ENCODE data around the gene WASF3.

The WASF3 gene

GRCh38 chr13:26673890-26674289, 116.4 kb downstream of the WASF3 start:
- H3K27me3 ChIP-seq (ENCODE audit: control insufficient read depth in 1 of 2, insufficient read depth in 2 of 2, low read length in 2 of 2): no peaks in the 10 kb centered on the region
- H3K4me3 ChIP-seq (ENCODE audit: low read depth in 1 of 2, low read length in 2 of 2): no peak overlapping the region
- H3K36me3 ChIP-seq (ENCODE audit: insufficient read depth, low read length): no peaks in the 10 kb centered on the region
- H3K4me1 ChIP-seq (ENCODE audit: insufficient read depth, low read length): no peaks in the 10 kb centered on the region
- no peak overlapping the region for H3K27ac ChIP-seq (ENCODE audit: low read depth, low read length)
- H3K9ac ChIP-seq (ENCODE audit: low read length): no peak overlapping the region
- no peaks in the 10 kb centered on the region for H3K9me3 ChIP-seq (ENCODE audit: low read length)

GRCh38 chr13:26677156-26677555, 119.7 kb downstream of the WASF3 start:
- Histone ChIP-seq H3K27ac (ENCODE audit: low read depth, low read length) (no peak overlapping the region), H3K36me3 (ENCODE audit: insufficient read depth, low read length) (peaks cover 11% of the 10 kb centered on the region), H3K4me1 (ENCODE audit: insufficient read depth, low read length) (no peaks in the 10 kb centered on the region), H3K4me3 (ENCODE audit: low read depth in 1 of 2, low read length in 2 of 2) (no peak overlapping the region), H3K9ac (ENCODE audit: low read length) (no peak overlapping the region), H3K9me3 (ENCODE audit: low read length) (no peaks in the 10 kb centered on the region), H3K27me3 (ENCODE audit: control insufficient read depth in 1 of 2, insufficient read depth in 2 of 2, low read length in 2 of 2) (no peaks in the 10 kb centered on the region)

DNA sequence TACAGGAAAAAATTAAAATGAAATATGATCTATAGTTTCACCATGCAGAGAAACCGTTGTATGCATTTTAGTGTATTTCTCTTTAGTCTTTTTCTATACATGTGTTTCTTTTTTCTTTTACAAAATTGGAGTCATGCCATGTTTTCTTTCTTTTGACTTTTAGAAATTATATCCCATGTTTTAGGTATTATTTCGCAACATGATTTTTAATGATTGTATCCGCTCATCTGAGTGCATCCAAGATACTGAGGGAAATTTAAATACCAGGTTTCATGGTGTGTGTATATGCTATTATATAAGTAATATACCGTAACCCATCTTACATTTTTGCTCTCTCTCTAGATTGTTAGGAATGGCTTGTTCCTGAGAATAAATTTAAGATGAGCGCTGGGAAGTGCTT, 120.8 kb downstream of the WASF3 start:
- H3K36me3 ChIP-seq (ENCODE audit: insufficient read depth, low read length): peaks cover 13% of the 10 kb centered on the region
- H3K27ac ChIP-seq (ENCODE audit: low read depth, low read length): no peak overlapping the region
- no peaks in the 10 kb centered on the region for H3K9me3 ChIP-seq (ENCODE audit: low read length)
- no peak overlapping the region for H3K9ac ChIP-seq (ENCODE audit: low read length)
- H3K4me1 ChIP-seq (ENCODE audit: insufficient read depth, low read length): no peaks in the 10 kb centered on the region
- no peaks in the 10 kb centered on the region for H3K27me3 ChIP-seq (ENCODE audit: control insufficient read depth in 1 of 2, insufficient read depth in 2 of 2, low read length in 2 of 2)
- no peak overlapping the region for H3K4me3 ChIP-seq (ENCODE audit: low read depth in 1 of 2, low read length in 2 of 2)

GRCh38 chr13:26678796-26679195, 121.3 kb downstream of the WASF3 start:
- Histone ChIP-seq H3K27me3 (ENCODE audit: control insufficient read depth in 1 of 2, insufficient read depth in 2 of 2, low read length in 2 of 2) (no peaks in the 10 kb centered on the region), H3K4me1 (ENCODE audit: insufficient read depth, low read length) (no peaks in the 10 kb centered on the region), H3K4me3 (ENCODE audit: low read depth in 1 of 2, low read length in 2 of 2) (no peak overlapping the region), H3K9ac (ENCODE audit: low read length) (no peak overlapping the region), H3K9me3 (ENCODE audit: low read length) (no peaks in the 10 kb centered on the region), H3K27ac (ENCODE audit: low read depth, low read length) (no peak overlapping the region), H3K36me3 (ENCODE audit: insufficient read depth, low read length) (peaks cover 13% of the 10 kb centered on the region)

DNA sequence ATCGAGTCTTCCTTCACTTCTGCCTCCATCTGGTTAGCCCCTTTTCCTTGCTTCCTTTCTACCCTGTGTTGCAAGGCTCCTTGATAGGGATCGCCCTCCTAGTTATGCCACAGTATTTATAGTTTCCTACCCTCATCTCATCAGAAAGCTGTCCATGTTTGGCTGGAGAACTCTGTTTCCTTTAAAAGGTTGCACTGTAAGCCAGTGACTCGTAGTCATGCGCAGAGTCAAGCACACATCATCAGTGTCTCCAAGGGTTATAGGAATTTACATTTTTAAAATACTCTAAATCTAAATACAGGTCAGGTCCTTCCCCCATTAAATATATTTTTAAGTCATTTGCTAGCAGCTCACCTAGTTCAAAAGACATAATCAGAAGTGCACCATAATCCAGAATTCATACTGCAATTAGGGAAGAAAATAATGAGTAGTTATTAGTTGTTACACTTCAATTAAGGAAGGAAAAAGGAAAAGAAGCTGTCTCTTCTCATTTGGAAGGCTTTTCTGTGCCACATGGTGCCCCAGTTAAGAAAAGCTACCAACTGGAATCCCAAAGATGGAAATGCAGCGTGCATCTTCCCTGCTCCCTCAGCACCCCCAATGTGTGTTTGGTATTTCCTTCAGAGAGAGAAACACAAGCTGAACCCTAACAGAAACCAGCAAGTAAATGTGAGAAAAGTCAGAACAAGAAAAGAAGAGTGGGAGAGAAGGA, 122.1 kb downstream of the WASF3 start:
- Histone ChIP-seq H3K9me3 (ENCODE audit: low read length) (no peaks in the 10 kb centered on the region), H3K27ac (ENCODE audit: low read depth, low read length) (no peak overlapping the region), H3K36me3 (ENCODE audit: insufficient read depth, low read length) (peaks cover 13% of the 10 kb centered on the region), H3K9ac (ENCODE audit: low read length) (no peak overlapping the region), H3K27me3 (ENCODE audit: control insufficient read depth in 1 of 2, insufficient read depth in 2 of 2, low read length in 2 of 2) (no peaks in the 10 kb centered on the region), H3K4me3 (ENCODE audit: low read depth in 1 of 2, low read length in 2 of 2) (no peak overlapping the region), H3K4me1 (ENCODE audit: insufficient read depth, low read length) (no peaks in the 10 kb centered on the region)

DNA sequence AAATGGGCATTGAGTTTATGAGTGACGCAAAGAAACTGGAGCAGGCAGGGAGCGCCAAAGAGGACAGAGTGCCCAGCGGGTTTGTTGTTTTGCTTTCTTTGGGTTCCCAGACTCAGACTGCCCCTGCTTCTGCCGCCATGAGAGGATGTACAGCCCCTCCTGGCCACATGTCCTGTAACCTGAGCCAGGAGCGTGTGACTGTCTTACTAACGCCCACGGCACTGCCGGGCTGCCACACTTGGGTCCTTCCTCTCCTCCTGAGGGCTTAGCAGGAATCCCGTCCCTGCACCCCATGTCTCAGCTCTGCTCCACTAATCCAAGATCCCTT, 122.6 kb downstream of the WASF3 start:
- Histone ChIP-seq H3K9ac (ENCODE audit: low read length) (no peak overlapping the region), H3K36me3 (ENCODE audit: insufficient read depth, low read length) (peaks cover 13% of the 10 kb centered on the region), H3K27ac (ENCODE audit: low read depth, low read length) (no peak overlapping the region)

GRCh38 chr13:26680572-26680971, 123.1 kb downstream of the WASF3 start:
- no peaks in the 10 kb centered on the region for H3K27me3 ChIP-seq (ENCODE audit: control insufficient read depth in 1 of 2, insufficient read depth in 2 of 2, low read length in 2 of 2)
- H3K27ac ChIP-seq (ENCODE audit: low read depth, low read length): no peak overlapping the region
- no peak overlapping the region for H3K9ac ChIP-seq (ENCODE audit: low read length)
- H3K36me3 ChIP-seq (ENCODE audit: insufficient read depth, low read length): peaks cover 13% of the 10 kb centered on the region
- no peaks in the 10 kb centered on the region for H3K4me1 ChIP-seq (ENCODE audit: insufficient read depth, low read length)
- no peak overlapping the region for H3K4me3 ChIP-seq (ENCODE audit: low read depth in 1 of 2, low read length in 2 of 2)
- H3K9me3 ChIP-seq (ENCODE audit: low read length): no peaks in the 10 kb centered on the region

More for the DNA sequence above, 122.6 kb downstream of the WASF3 start:
- no peaks in the 10 kb centered on the region for H3K4me1 ChIP-seq (ENCODE audit: insufficient read depth, low read length)
- no peak overlapping the region for H3K4me3 ChIP-seq (ENCODE audit: low read depth in 1 of 2, low read length in 2 of 2)
- H3K27me3 ChIP-seq (ENCODE audit: control insufficient read depth in 1 of 2, insufficient read depth in 2 of 2, low read length in 2 of 2): no peaks in the 10 kb centered on the region
- H3K9me3 ChIP-seq (ENCODE audit: low read length): no peaks in the 10 kb centered on the region

DNA sequence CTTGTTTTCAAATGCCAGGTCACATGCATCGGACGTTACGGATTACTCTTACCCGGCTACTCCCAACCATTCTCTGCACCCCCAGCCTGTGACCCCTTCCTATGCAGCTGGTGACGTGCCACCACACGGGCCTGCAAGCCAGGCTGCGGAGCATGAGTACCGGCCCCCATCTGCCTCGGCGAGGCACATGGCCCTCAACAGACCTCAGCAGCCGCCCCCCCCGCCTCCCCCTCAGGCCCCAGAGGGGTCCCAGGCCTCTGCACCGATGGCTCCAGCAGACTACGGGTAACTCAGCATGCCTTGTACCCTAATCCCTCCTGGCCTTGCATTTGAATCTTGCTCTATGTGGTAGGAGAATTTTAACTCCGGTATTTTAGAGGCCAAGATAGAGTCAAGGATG, 123.6 kb downstream of the WASF3 start:
- H3K9me3 ChIP-seq (ENCODE audit: low read length): no peaks in the 10 kb centered on the region
- H3K4me1 ChIP-seq (ENCODE audit: insufficient read depth, low read length): no peaks in the 10 kb centered on the region
- peaks cover 13% of the 10 kb centered on the region for H3K36me3 ChIP-seq (ENCODE audit: insufficient read depth, low read length)
- no peak overlapping the region for H3K4me3 ChIP-seq (ENCODE audit: low read depth in 1 of 2, low read length in 2 of 2)
- no peak overlapping the region for H3K27ac ChIP-seq (ENCODE audit: low read depth, low read length)
- H3K9ac ChIP-seq (ENCODE audit: low read length): no peak overlapping the region
- H3K27me3 ChIP-seq (ENCODE audit: control insufficient read depth in 1 of 2, insufficient read depth in 2 of 2, low read length in 2 of 2): no peaks in the 10 kb centered on the region

- H3K36me3 ChIP-seq (ENCODE audit: insufficient read depth, low read length): peaks cover 13% of the 10 kb centered on the region
- no peaks in the 10 kb centered on the region for H3K27me3 ChIP-seq (ENCODE audit: control insufficient read depth in 1 of 2, insufficient read depth in 2 of 2, low read length in 2 of 2)
- H3K27ac ChIP-seq (ENCODE audit: low read depth, low read length): no peak overlapping the region
Measured at GRCh38 chr13:26682606-26683005, 125.1 kb downstream of the WASF3 start.

GRCh38 chr13:26685606-26686005, 128.1 kb downstream of the WASF3 start:
- H3K9ac ChIP-seq (ENCODE audit: low read length): no peak overlapping the region
- H3K4me3 ChIP-seq (ENCODE audit: low read depth in 1 of 2, low read length in 2 of 2): no peak overlapping the region
- no peaks in the 10 kb centered on the region for H3K27me3 ChIP-seq (ENCODE audit: control insufficient read depth in 1 of 2, insufficient read depth in 2 of 2, low read length in 2 of 2)
- no peak overlapping the region for H3K27ac ChIP-seq (ENCODE audit: low read depth, low read length)
- H3K4me1 ChIP-seq (ENCODE audit: insufficient read depth, low read length): no peaks in the 10 kb centered on the region
- H3K9me3 ChIP-seq (ENCODE audit: low read length): peaks cover 8% of the 10 kb centered on the region
- peaks cover 13% of the 10 kb centered on the region for H3K36me3 ChIP-seq (ENCODE audit: insufficient read depth, low read length)

More at GRCh38 chr13:26682606-26683005, 125.1 kb downstream of the WASF3 start:
- no peaks in the 10 kb centered on the region for H3K4me1 ChIP-seq (ENCODE audit: insufficient read depth, low read length)
- H3K9me3 ChIP-seq (ENCODE audit: low read length): no peaks in the 10 kb centered on the region
- H3K4me3 ChIP-seq (ENCODE audit: low read depth in 1 of 2, low read length in 2 of 2): no peak overlapping the region
- no peak overlapping the region for H3K9ac ChIP-seq (ENCODE audit: low read length)

- no peaks in the 10 kb centered on the region for H3K4me1 ChIP-seq (ENCODE audit: insufficient read depth, low read length)
- no peak overlapping the region for H3K27ac ChIP-seq (ENCODE audit: low read depth, low read length)
- peaks cover 8% of the 10 kb centered on the region for H3K9me3 ChIP-seq (ENCODE audit: low read length)
- no peak overlapping the region for H3K9ac ChIP-seq (ENCODE audit: low read length)
- H3K4me3 ChIP-seq (ENCODE audit: low read depth in 1 of 2, low read length in 2 of 2): no peak overlapping the region
- H3K27me3 ChIP-seq (ENCODE audit: control insufficient read depth in 1 of 2, insufficient read depth in 2 of 2, low read length in 2 of 2): no peaks in the 10 kb centered on the region
- H3K36me3 ChIP-seq (ENCODE audit: insufficient read depth, low read length): peaks cover 10% of the 10 kb centered on the region
Measured at GRCh38 chr13:26686285-26686684, 128.8 kb downstream of the WASF3 start.

DNA sequence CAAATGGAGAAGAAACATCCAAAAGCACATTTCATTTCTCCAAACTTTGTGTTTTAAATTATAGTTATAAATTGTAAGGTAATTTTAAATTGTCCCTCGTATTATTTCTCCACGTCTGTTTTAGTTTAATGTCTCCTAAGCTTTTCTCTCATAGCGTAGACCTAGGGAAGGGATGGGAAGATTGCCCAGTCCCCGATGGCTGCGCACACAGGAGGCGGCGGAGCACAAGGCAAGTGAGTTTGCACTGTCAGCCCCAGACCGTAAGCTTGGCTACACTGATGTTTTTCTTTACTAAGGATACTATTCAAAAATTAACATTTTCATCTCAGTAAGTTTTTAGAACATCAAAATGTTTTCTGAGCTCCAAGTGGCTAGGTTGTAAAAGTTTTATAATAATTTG, 130.8 kb downstream of the WASF3 start:
- no peaks in the 10 kb centered on the region for H3K4me1 ChIP-seq (ENCODE audit: insufficient read depth, low read length)
- H3K27me3 ChIP-seq (ENCODE audit: control insufficient read depth in 1 of 2, insufficient read depth in 2 of 2, low read length in 2 of 2): no peaks in the 10 kb centered on the region
- no peaks in the 10 kb centered on the region for H3K36me3 ChIP-seq (ENCODE audit: insufficient read depth, low read length)

More for the DNA sequence above, 130.8 kb downstream of the WASF3 start:
- Histone ChIP-seq H3K27ac (ENCODE audit: low read depth, low read length) (no peak overlapping the region), H3K4me3 (ENCODE audit: low read depth in 1 of 2, low read length in 2 of 2) (no peak overlapping the region), H3K9me3 (ENCODE audit: low read length) (peaks cover 8% of the 10 kb centered on the region), H3K9ac (ENCODE audit: low read length) (no peak overlapping the region)

Measured in muscle layer of colon (tissue), 2 donors.